GM18517 (cell line): ENCODE measurements around the gene SUPT3H.

Experiments used
- ATAC-seq: cut with Tn5 transposase; IDR thresholded peaks from one replicate; pipeline ENCODE4 v1.9.1; 2021; ENCODE audit warnings: mild to moderate bottlenecking, moderate library complexity; ENCODE audit not compliant: unreplicated experiment

The SUPT3H gene

DNA sequence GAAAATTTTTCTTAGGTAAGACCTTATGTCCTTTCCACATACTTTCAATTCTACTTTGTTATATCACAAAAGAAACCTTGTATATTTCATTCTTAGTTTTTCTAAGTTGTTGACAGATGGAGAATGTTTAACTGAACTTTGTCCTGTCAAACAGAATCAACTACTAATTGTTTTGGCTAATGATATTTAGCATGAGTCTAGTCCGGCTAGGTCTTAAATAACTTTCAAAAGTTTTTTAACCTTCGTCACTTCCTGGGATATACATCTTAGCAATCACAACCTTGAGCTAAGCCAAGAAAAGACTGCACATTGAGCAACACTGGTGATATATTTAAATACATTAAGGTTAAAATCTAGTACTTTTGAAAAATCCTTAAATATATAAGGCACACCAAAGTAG is 112.5 kb downstream of the SUPT3H start:
- no peak for ATAC-seq

- ATAC-seq: no peak
These were observed 117.0 kb downstream of the SUPT3H start for GRCh38 chr6:45260696-45261095.

DNA sequence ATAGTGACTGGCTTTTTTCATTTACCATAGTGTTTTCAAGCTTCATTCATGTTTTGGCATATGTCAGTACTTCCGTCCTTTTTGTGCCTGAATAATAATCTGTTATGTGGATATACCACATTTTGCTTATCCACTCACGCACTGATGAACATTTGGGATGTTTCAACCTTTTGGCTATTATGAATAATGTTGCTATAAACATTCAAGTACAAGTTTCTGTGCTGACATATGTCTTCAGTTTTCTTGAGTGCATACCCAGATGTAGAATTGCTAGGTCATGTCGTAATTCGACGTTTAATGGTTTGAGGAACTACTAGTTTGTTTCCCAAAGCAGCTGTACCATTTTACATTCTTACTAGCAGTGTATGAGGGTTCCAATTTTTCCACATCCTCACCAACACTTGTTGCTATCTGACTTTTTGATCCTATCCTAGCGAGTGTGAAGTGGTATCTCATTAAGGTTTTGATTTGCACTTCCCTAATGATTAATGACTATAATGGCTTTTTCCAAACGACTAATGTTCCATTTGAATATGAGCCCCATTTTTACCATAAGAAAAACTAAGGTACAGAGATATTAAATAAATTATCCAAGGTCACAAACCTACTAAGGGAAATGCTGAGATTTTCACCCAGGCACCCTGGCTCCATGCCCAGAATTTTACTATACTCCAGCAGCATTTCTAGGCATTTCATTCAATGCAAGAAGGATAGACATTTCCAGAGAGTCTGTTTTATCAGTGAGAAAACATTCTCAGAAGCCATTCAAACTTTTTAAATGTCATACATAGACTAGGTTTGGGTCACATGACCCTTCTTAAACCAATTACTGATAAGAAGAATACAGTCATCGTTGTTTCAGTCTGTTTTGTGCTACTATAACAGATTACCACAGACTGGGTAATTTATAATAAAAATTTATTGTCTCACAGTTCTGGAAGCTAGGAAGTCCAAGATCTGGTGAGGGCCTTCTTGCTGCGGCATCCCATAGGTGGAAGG is 120.7 kb downstream of the SUPT3H start:
- no peak for ATAC-seq

GRCh38 chr6:45255434-45255833 is 122.3 kb downstream of the SUPT3H start:
- no peak for ATAC-seq

GRCh38 chr6:45254253-45254652 is 123.5 kb downstream of the SUPT3H start:
- no peak for ATAC-seq

GRCh38 chr6:45253453-45253852 is 124.3 kb downstream of the SUPT3H start:
- no peak for ATAC-seq

GRCh38 chr6:45231660-45232059 is 146.1 kb downstream of the SUPT3H start:
- ATAC-seq: no peak

DNA sequence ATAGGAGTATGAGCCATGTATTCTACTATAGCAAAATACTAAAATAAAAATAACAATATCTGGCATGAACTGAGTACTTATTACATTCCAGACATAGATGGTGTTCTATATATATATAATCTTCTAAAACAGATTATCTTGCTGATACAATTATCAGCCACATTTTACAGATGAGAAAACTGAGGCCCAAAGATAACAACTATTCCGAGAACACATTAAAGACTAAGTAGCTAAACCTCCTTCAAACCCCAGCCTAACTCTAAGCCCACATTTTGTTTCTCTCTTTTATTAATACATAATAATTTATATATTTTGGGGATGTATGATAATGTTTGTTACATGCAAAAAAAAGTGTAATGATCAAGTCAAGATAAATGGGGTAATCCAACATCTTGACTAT is 148.3 kb downstream of the SUPT3H start:
- no peak for ATAC-seq

GRCh38 chr6:45226081-45226480 is 151.7 kb downstream of the SUPT3H start:
- ATAC-seq: no peak

- no peak for ATAC-seq
These were observed 155.4 kb downstream of the SUPT3H start for GRCh38 chr6:45222380-45222779.

- ATAC-seq: no peak
These were observed 162.0 kb downstream of the SUPT3H start for GRCh38 chr6:45215759-45216158.

- no peak for ATAC-seq
These were observed 164.8 kb downstream of the SUPT3H start for GRCh38 chr6:45212976-45213375.

GRCh38 chr6:45209762-45210161 is 168.0 kb downstream of the SUPT3H start:
- ATAC-seq: no peak

- no peak for ATAC-seq
These were observed 170.8 kb downstream of the SUPT3H start for GRCh38 chr6:45206793-45207492.

GRCh38 chr6:45201484-45201883 is 176.2 kb downstream of the SUPT3H start:
- no peak for ATAC-seq

DNA sequence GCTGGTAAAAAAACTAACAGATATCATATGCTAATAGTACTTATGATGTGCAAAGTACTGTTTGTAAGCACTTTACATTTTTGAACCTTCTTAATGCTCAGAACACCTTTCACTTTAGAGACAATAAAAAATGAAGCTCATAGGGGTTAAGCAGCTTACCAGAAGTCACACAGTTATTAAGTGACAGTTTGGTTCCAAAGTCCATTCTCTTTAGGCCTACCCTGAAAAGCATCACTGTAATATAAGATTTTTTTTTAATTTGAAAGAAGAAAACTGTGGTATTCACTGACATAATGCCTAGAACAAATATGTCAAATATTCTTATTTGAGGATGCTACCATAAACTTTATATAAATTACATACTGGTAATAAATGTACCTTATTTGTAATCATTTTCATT is 177.2 kb downstream of the SUPT3H start:
- no peak for ATAC-seq

GRCh38 chr6:45199554-45199953 is 178.2 kb downstream of the SUPT3H start:
- no peak for ATAC-seq

DNA sequence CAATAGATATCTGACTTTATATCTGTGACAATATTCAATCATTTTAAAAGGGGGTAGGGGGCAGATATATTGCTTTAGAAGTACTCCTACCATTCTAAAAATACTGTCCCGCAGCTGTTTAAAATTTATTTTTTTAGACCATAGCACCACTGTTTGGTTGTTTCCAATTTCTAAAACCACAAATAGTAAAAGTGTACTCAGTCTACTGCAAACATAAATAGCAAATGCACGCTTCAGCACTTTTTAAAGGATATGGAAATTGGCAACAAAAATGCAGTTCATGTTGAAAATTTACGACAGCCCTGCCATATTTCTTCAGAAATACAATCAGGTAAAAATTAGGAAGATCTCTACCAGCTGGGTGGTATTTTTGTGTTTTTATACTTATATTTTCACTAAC is 181.6 kb downstream of the SUPT3H start:
- ATAC-seq: no peak

GRCh38 chr6:45195137-45195536 is 182.6 kb downstream of the SUPT3H start:
- no peak for ATAC-seq

DNA sequence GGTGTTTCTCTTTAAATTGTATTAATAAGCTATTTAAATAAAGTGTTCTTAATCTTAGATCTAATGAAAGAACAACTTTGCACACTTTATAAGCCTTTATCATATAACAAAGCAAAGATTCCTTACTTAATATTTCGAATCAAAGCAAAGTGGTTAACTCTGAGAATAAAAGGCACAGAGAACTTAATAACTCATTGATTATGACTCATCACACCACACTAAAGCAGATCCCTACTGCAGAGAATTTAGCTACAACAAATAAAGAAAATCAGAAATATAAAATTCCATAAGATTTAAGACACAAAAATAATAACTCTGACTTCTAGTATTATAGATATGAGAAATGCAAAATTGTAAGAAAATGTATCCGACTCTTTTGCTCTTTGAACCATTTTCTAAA is 185.2 kb downstream of the SUPT3H start:
- no peak for ATAC-seq

DNA sequence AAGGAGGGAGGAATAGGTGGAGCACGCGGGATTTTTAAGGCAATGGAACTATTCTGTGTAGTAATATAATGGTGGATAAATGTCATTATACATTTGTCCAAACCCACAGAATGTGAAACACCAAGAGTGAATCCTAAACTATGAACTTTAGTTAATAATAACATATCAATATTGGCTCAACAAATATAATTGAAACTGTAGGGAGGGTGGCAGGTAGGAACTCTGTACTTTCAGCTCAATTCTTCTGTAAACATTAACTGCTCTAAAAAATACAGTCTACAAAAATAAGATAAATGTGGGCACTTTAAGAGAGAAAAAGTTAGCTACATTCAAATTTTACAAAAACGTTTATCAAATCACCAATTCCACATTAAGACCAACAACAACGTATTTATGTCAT is 186.3 kb downstream of the SUPT3H start:
- no peak for ATAC-seq

DNA sequence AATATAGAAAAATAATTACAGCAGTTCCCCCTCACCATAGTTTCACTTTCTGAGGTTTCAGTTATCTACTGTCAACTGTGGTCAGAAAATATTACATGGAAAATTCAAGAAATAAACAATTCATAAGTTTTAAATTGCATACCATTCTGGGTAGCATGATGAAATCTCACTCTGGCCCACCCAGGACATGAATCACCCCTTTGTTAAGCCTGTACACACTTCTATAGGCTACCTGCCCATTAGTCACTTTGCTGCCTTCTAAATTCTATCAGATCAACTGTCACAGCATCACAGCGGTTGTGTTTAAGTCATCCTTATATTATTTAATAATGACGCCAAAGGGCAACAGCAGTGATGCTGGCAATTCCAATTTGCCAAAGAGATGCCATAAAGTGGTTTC is 189.9 kb downstream of the SUPT3H start:
- no peak for ATAC-seq
